Cardiac septum (tissue), 1 donor: ENCODE measurements around the gene SMIM34. TPM values are rescaled to one million over a fixed set of nuclear protein-coding genes. Genes with fewer than 3 reads are reported as not detected.
"Not testable (repeated sequence)": the region's sequence is repeated elsewhere in the genome, so short reads cannot be mapped to it uniquely, and the experiment has no call there.

Experiments
- DNase-seq: peaks from one replicate; pipeline ENCODE4 v3.0.0-alpha.2; 2020; ENCODE audit warnings: low spot score
- intact Hi-C: fragments of 100-400 bp; cut with DNase I; formaldehyde crosslinking; loops from one replicate; pipeline ENCODE4 v1.14.0; 2022
- total RNA-seq: library from RNA; stranded (reverse); fragmentation: NEBNext Ultra II Directional; extraction: Animal tissue kit (Norgen Biotek cat#: 25700); gene quantifications from one replicate; pipeline ENCODE4 v1.2.1, GENCODE V29; 2021
- donor health status: DM: no; HTN: no; CAD: no.

SMIM34 gene
- total RNA-seq, 1 donor from 2014 or later = 0.48 TPM

DNA sequence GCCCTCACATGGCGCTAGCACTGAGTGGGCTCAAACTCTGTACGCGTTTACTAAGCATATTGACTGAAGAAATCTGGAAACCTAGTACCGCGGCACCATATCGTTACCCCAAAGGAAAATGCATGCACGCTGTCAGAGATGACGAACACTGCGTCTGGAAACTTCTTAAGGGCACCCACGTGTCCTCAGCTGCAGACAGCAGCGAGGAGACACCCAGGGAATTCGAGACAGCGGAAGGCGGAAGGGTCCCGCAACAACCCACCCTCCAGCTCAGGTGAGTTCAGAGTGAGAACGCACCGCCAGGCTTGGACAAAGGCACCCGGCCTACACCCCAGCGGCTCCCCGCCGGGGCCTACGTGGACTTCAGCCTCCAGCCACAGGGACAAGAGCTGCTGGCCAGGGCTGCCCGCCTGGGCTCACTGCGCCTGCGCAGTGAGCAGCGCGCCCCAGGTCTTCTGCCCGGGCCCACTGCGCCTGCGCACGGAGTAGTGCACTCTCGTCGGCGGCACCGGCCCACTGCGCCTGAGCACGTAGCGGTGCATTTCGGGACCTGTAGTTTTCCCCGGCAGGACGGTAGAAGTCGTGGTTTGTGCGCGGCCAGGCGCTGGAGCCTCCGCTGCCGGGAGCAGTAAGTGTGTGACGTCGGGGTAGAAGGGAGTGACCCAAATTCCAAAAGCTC, 48.7 kb downstream of the SMIM34 start, which contains the start of gene SMIM11:
SMIM11 (plus strand) TSS at position 568 of the 679 bp plus-strand sequence. CDS start 3,998 bp downstream, outside the sequence.
- intact Hi-C loops, DNase-seq: not testable (repeated sequence)

DNA sequence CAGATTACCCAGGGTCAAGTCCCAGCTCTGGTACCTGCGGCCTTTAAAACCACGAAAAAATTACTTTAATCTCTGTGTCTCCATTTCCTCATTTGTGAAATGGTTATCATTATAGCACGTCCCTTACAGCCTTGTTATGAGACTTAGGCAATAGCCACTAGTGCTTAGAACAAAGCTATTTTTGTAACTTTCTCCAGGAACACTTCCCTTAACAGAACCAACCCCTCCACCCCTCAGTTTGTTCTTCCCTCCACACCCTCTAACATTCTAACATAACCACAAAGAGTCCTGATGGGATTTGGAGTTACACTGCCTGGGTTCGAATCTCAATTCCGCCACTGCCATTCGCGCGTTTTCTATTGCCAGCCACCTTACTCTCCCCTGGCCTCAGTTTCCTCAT, 49.3 kb downstream of the SMIM34 start:
- DNase-seq, intact Hi-C loops: not testable (repeated sequence)

DNA sequence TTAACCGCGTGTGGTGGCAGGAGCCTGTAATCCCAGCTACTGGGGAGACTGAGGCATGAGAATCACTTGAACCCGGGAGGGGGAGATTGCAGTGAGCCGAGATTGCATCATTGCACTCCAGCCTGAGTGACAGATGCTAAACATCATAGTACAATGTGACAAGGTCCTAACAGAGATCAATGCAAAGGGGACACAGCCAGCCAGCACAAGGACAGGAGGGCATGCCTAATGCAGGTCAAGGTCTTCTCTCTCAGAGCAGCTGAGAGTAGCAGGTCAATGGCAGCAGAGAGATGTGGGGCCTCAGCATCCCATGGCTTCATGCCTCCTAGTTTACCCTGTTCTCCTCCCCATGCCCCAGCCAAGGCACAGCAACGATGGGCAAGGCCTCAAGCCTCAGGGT, 51.4 kb downstream of the SMIM34 start:
- DNase-seq = no peak
- intact Hi-C loops = no loop called here

DNA sequence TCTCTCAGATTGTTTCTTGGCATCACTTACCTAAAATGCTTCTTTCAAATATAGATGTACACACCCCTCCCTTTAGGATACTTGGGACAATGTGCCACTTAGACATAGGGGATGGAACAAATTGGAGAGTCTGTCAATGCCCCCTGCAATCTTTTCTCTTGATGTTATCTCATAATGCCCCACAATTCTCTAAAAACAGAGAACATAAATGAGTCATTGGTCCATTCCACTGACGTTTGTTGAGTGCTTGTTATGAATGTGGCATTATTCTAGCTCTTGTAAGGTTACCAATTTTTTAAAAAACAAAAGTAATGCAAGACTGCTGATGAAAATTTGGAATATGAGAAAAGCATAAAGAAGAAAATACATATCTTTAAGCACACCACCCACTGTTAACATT, 54.0 kb downstream of the SMIM34 start:
- intact Hi-C loops = no loop called here
- no peak for DNase-seq

Other genes with a start within 250 kb of the SMIM34 start
- 0.22 TPM for gene KCNE2, start 59.9 kb downstream of the SMIM34 start, total RNA-seq
- 23.8 TPM for gene SMIM11, start 48.4 kb downstream of the SMIM34 start, total RNA-seq
- gene KCNE1, start 88.3 kb upstream of the SMIM34 start, total RNA-seq = 17.7 TPM
- gene RCAN1, start 191.2 kb upstream of the SMIM34 start, total RNA-seq = 158 TPM
- 8.9 TPM for gene CLIC6, start 245.0 kb upstream of the SMIM34 start, total RNA-seq